A673 (cell line): Measurements from ENCODE around the gene FGD4. TPM values are rescaled to one million over a fixed set of nuclear protein-coding genes. Genes with fewer than 3 reads are reported as not detected.

Experiments
- BruUV-seq: library from RNA; stranded (reverse); fragments of 400-500 nt; replicated peaks from 2 replicates; lab custom pipeline; 2021; lab: Mats Ljungman, UMichigan
- CTCF ChIA-PET: fragments of 300-600 bp; sonication (Branson Sonifier 250); formaldehyde crosslinking; loops from one replicate; lab custom pipeline; 2022; ENCODE audit warnings: antibody characterized with exemption; lab: Charles Lee
- POLR2A ChIA-PET: fragments of 300-600 bp; sonication (Branson Sonifier 250); formaldehyde crosslinking; loops from one replicate; lab custom pipeline; 2022; ENCODE audit warnings: antibody characterized with exemption; ENCODE audit not compliant: low non-redundant PET; lab: Charles Lee
- DNase-seq: peaks from one replicate; pipeline ENCODE4 v3.0.0-alpha.2; 2015; ENCODE audit warnings: low spot score
- H3K27ac ChIP-seq: fragments of 200-600 bp; sonication (generic); 2 replicates; pipeline ENCODE4 v1.5.1; 2016; ENCODE audit warnings: mixed run types, low read depth, mild to moderate bottlenecking, mixed read lengths, antibody characterized with exemption, low read length; ENCODE audit not compliant: poor library complexity, severe bottlenecking
- H3K27me3 ChIP-seq: fragments of 200-600 bp; sonication (generic); replicated peaks from 2 replicates; pipeline ENCODE4 v1.6.1; 2017; ENCODE audit warnings: mixed run types, low read depth, mild to moderate bottlenecking, mixed read lengths, antibody characterized with exemption, low read length; ENCODE audit not compliant: insufficient read depth, poor library complexity
- H3K36me3 ChIP-seq: fragments of 200-600 bp; sonication (generic); 2 replicates; pipeline ENCODE4 v1.6.1; 2016; ENCODE audit warnings: mixed run types, mild to moderate bottlenecking, mixed read lengths, antibody characterized with exemption, low read length; ENCODE audit not compliant: insufficient read depth, poor library complexity, severe bottlenecking
- H3K4me1 ChIP-seq: fragments of 200-600 bp; sonication (generic); 2 replicates; pipeline ENCODE4 v1.6.1; 2017; ENCODE audit warnings: mixed run types, mild to moderate bottlenecking, mixed read lengths, antibody characterized with exemption, low read length; ENCODE audit not compliant: insufficient read depth, poor library complexity, severe bottlenecking
- H3K4me3 ChIP-seq: fragments of 200-600 bp; sonication (generic); 2 replicates; pipeline ENCODE4 v1.5.1; 2016; ENCODE audit warnings: low read depth, mixed run types, mild to moderate bottlenecking, mixed read lengths, low read length; ENCODE audit not compliant: poor library complexity, severe bottlenecking
- H3K9me3 ChIP-seq: fragments of 200-600 bp; sonication (generic); 2 replicates; pipeline ENCODE4 v1.6.1; 2016; ENCODE audit warnings: mixed run types, low read depth, mild to moderate bottlenecking, mixed read lengths, antibody characterized with exemption, low read length; ENCODE audit not compliant: poor library complexity, severe bottlenecking
- EZH2 ChIP-seq: fragments of 200-600 bp; sonication (generic); IDR thresholded peaks from 2 replicates; pipeline ENCODE4 v1.6.1; 2017; ENCODE audit warnings: borderline replicate concordance, low read depth, mild to moderate bottlenecking, mixed read lengths, antibody characterized with exemption, low read length; ENCODE audit not compliant: poor library complexity, severe bottlenecking
- intact Hi-C: fragments of 100-400 bp; cut with micrococcal nuclease; formaldehyde crosslinking; loops from one replicate; pipeline ENCODE4 v1.10.0; 2022; ENCODE audit not compliant: unreplicated experiment
- total RNA-seq: library from RNA; stranded (reverse); gene quantifications from 2 replicates; pipeline ENCODE4 v1.2.3, GENCODE V29; 2021
- TF ChIP-seq, protein P1 (sequence below): fragments of 300-800, 200-600 bp; sonication (generic); conservative IDR thresholded peaks from 2 replicates; pipeline ENCODE4 v1.5.1; 2017; ENCODE audit warnings: low read depth, mild to moderate bottlenecking, antibody characterized with exemption, low read length, moderate library complexity, mixed read lengths

FGD4 gene
- total RNA-seq, 1 experiment from 2014 or later, result 21.5 TPM

DNA sequence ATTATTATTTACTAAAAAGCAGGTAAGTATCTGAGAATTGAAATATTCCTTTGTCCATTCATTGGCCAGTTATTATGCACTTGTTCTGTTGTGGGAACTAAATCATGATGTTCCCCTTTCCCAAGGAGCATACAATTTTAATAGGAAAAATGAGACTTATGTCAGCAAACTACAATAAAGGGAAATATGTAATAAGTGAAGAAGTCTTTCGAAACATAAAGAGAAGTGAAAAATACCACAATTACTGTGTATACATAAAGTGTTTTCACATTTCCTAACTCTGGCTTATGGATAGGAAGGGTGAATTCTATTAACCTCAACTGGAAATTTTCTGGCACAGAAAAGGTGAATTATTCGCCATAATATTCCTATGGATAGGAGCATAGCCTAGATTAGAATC is 201.3 kb downstream of the FGD4 start:
- TF ChIP-seq, protein P1, sequence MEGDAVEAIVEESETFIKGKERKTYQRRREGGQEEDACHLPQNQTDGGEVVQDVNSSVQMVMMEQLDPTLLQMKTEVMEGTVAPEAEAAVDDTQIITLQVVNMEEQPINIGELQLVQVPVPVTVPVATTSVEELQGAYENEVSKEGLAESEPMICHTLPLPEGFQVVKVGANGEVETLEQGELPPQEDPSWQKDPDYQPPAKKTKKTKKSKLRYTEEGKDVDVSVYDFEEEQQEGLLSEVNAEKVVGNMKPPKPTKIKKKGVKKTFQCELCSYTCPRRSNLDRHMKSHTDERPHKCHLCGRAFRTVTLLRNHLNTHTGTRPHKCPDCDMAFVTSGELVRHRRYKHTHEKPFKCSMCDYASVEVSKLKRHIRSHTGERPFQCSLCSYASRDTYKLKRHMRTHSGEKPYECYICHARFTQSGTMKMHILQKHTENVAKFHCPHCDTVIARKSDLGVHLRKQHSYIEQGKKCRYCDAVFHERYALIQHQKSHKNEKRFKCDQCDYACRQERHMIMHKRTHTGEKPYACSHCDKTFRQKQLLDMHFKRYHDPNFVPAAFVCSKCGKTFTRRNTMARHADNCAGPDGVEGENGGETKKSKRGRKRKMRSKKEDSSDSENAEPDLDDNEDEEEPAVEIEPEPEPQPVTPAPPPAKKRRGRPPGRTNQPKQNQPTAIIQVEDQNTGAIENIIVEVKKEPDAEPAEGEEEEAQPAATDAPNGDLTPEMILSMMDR, result no peak
- no peak for TF ChIP-seq EZH2
- ChIA-PET CTCF (interaction anchor here (0.7 kb wide), 1 partner anchor 1194 kb away, joined by 3 read pairs; no protein-coding TSS in a partner anchor), POLR2A (no interaction called here)
- H3K9me3 ChIP-seq, result no peaks in the 10 kb centered on the region
- no peak for DNase-seq
- intact Hi-C loops, result no loop called here
- H3K4me3 ChIP-seq, result no peak overlapping the region
- BruUV-seq, result no TSS peak
- H3K27ac ChIP-seq, result no peak overlapping the region
- H3K4me1 ChIP-seq, result no peaks in the 10 kb centered on the region
- no peaks in the 10 kb centered on the region for H3K27me3 ChIP-seq
- peaks cover 3% of the 10 kb centered on the region for H3K36me3 ChIP-seq

DNA sequence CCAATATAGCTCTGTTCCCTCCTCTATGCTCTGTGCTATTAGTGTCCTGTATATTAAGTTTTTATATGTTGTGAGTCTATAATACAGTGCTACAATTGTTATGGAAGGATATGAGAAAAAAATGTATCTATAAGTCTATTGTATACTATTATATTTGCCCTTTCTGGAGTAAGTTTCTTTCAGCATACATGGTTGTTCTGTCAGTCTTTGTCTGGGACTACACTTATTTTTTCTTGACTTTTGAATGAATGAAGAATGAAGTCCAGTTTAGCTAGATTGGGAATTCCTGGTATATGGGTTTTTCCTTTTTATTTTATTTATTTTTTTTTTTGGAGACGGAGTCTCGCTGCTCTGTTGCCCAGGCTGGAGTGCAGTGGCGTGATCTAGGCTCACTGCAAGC is 203.7 kb downstream of the FGD4 start:
- ChIA-PET CTCF (no interaction called here), POLR2A (no interaction called here)
- TF ChIP-seq EZH2, result no peak
- TF ChIP-seq, protein P1, result no peak
- H3K36me3 ChIP-seq, result peaks cover 7% of the 10 kb centered on the region
- intact Hi-C loops, result no loop called here
- H3K4me3 ChIP-seq, result no peak overlapping the region
- no peaks in the 10 kb centered on the region for H3K4me1 ChIP-seq
- no peaks in the 10 kb centered on the region for H3K9me3 ChIP-seq
- DNase-seq, result no peak
- no peaks in the 10 kb centered on the region for H3K27me3 ChIP-seq
- no TSS peak for BruUV-seq
- H3K27ac ChIP-seq, result no peak overlapping the region

DNA sequence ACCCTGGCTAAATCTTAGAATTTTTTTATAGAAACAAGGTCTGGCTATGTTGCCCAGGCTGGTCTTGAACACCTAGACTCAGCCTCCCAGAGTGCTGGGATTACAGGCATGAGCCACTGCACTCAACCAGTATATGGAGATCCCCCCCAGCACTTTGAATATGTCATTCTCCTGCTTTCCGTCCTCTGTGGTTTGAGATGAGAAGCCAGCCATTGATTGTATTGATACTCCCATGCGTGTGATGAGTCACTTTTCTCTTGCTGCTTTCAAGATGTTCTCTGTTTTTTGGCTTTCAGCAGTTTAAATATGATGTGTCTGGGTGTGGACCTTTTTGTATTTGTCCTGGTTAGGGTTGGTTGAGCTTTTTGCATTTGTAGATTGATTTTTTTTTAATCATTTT is 204.5 kb downstream of the FGD4 start:
- BruUV-seq, result no TSS peak
- CTCF ChIA-PET, result no interaction called here

More for the DNA sequence above, 204.5 kb downstream of the FGD4 start:
- no peak overlapping the region for H3K27ac ChIP-seq
- intact Hi-C loops, result no loop called here
- no peaks in the 10 kb centered on the region for H3K4me1 ChIP-seq
- no peaks in the 10 kb centered on the region for H3K9me3 ChIP-seq
- H3K27me3 ChIP-seq, result no peaks in the 10 kb centered on the region
- DNase-seq, result no peak
- H3K4me3 ChIP-seq, result no peak overlapping the region
- POLR2A ChIA-PET, result no interaction called here
- TF ChIP-seq, protein P1, result no peak
- no peak for TF ChIP-seq EZH2
- H3K36me3 ChIP-seq, result peaks cover 9% of the 10 kb centered on the region
